NB4 (cell line): ENCODE data around the gene NSG1.

Experiments used
- POLR2A ChIP-seq: IDR thresholded peaks from 2 replicates; pipeline ENCODE4 v1.6.1; 2011; ENCODE audit warnings: mild to moderate bottlenecking; ENCODE audit not compliant: insufficient read length; ENCODE audit errors: extremely low read depth
- TF ChIP-seq, protein P1 (sequence below): IDR thresholded peaks from one replicate; pipeline ENCODE4 v1.5.1; 2012; ENCODE audit warnings: low read depth, low read length

DNA sequence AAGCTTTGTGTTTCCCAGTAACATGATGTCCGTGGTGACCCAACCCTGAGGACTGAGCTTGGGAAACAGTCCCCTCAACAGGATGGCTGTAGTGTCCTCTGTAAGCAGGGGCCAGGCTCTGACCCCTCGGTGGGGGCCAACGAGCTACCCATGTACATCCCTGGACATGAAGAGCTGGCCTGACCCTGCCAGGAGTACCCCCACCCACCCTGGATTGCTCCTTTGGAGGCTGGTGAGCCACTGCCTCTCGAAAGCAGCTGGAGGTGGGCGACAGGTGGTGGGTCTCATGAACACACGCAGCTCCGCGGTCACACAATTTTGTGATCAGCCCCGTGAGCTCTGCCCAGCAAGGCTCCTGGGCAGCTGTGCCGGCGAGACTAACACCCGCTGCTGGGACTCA lies 33.5 kb downstream of the NSG1 start:
- TF ChIP-seq, protein P1, sequence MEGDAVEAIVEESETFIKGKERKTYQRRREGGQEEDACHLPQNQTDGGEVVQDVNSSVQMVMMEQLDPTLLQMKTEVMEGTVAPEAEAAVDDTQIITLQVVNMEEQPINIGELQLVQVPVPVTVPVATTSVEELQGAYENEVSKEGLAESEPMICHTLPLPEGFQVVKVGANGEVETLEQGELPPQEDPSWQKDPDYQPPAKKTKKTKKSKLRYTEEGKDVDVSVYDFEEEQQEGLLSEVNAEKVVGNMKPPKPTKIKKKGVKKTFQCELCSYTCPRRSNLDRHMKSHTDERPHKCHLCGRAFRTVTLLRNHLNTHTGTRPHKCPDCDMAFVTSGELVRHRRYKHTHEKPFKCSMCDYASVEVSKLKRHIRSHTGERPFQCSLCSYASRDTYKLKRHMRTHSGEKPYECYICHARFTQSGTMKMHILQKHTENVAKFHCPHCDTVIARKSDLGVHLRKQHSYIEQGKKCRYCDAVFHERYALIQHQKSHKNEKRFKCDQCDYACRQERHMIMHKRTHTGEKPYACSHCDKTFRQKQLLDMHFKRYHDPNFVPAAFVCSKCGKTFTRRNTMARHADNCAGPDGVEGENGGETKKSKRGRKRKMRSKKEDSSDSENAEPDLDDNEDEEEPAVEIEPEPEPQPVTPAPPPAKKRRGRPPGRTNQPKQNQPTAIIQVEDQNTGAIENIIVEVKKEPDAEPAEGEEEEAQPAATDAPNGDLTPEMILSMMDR, result no peak
- TF ChIP-seq POLR2A, result no peak
